NOMO-1 (cell line): ENCODE results near the gene SKIDA1.

ENCODE experiments used
- DNase-seq, 2 experiments: peaks; one replicate each; lab custom pipeline; 2025; ENCODE audit not compliant: unreplicated experiment in 2 of 2; lab: John Stamatoyannopoulos, UW

SKIDA1 gene

DNA sequence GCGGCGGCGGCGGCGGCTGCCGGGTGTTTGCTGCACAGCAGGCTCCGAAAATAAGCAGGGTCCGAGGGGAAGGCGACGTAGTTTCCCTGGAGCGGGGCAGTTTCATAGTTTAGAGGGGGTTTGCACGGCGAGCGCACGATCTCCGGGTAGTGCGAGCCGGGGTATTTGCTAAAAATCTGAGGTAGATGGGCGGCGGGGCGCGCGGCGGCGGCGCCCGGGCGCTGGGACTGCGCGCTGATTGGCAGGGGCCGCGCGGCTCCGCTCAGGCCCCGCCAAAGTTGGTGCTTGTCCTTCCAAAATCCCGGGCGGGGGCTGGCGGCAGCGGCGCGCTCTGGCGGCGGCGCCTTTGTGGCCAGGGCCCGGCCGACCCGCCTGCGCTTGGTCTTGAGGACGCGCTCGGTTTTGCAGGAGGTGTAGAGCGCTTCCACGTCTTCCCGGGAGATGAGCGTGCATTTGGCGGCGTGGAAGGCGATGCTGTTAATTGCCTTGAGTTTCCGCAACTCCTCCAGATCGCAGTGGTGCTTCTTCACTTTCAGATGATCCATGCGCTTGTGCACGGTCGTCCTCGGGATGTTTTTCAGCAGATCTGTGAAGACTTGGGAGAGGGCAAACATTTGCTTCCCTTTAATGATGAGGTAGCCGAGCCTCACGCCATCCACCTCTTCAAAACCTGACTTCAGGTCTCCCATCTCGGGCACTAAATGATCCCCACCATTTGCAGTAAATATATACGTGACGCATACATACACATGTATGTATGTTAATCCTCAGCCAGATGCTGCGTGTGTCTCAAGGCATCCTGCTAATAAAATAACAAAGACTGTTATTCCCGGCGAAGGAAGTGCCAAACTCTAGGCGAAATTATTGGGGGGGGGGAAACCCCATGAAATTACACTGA, 8.1 kb downstream of the SKIDA1 start:
- DNase-seq = no peak

DNA sequence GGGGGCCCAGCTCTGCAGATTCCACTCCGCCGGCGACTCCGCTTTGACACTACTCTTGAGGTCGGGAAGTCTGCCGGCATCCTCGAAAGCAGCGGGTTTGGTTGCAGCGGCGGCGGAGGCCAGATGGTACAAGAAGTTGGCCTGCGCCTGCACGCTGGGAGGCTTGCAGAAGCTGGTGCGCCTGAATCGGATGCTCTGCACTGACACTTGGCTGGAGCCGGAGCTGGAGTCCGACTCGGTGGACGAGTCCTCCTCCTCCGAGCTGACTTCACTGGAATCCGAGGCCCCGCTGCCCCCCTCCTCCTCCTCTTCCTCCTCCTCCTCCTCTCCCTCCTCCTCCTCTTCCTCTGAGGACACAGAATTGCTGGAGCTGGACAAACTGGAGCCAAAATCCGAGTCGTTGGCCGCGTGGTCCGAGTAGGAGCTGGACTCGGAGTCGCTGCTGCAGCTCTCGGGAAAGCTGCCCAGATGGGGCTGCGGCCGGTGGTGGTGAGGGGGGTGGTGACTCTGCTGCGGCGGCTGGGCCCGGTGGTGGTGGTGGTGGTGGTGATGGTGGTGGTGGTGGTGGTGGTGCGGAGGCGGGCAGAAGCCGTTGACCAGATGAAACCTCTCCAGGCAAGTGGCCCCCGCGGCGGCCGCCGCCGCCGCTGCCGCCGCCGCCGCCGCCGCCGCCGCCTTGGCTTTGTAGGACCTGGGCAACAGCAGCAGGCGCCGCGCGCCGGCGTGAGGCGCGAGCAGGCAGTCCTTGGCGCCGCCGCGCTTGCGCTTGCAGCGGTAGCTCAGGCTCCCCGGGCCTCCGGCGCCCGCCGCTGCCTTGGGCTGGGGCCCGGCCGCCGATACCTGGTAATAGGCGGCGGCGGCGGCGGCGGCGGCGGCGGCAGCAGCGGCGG, 9.0 kb downstream of the SKIDA1 start:
- no peak for DNase-seq

DNA sequence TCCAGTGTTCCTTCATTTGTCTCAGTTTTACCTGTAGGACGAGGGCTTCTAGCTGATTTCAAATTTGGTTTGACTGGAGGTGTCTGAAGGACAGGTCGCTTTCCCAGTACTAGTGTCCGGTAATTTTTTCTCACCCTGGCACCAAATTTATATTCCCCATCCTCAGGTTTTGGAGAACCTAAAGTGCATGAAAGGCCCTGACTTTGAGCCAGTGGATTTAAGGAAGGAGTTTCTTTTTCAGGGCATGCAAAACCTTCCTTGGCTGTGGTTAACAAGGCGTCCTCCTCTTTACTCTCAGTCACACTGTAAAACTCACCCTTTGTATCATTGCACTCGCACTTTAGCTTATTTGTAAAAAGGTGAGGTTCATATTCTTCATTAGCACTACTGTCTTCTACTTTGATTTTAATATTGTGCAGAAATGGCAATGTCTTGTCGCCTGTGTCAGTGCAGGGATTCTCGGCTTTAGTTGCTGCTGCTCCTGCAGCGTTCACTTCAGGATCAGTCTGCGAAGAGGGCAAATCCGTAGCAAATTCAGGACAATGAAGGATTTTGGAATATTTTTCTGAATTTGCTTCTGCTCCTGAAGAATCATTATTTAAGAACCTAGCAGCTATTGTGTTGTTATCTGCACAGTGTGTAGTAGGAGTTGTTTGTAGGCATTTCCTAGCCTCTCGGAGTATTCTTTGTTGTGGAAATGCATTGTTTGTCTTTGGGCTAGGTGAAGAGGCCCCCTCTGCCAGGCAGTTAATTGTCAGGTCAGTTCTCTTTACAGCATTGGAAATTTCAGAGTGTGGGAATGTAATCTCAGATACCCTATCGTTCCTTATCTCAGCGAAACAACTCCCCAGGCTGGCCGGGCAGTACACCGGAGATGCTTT, 9.9 kb downstream of the SKIDA1 start:
- no peak for DNase-seq

DNA sequence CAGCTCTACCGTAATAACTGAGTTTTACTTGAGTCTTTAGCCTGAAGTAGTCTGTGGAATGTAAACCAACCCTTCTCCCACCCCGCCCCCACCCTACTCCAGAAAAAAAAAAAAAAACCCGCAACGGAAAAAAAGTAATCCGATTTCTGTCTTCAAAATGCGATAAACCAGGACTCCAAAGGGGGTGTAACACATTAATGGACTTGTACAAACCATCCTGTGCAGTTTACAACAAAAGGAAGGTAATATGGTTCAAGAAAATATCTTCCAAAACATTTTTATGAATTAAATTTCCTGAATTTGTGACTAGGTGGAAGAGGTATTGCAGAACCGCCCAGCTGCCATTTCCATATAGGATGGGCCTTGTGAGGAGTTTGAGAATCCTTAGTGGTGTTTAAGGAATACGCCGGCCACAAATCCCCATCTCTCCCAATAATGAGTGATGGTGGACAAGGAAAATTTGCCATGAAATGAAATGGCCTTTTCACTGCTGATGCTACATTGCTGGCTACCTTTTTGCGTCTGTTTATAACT, 10.6 kb downstream of the SKIDA1 start:
- DNase-seq = no peak

DNA sequence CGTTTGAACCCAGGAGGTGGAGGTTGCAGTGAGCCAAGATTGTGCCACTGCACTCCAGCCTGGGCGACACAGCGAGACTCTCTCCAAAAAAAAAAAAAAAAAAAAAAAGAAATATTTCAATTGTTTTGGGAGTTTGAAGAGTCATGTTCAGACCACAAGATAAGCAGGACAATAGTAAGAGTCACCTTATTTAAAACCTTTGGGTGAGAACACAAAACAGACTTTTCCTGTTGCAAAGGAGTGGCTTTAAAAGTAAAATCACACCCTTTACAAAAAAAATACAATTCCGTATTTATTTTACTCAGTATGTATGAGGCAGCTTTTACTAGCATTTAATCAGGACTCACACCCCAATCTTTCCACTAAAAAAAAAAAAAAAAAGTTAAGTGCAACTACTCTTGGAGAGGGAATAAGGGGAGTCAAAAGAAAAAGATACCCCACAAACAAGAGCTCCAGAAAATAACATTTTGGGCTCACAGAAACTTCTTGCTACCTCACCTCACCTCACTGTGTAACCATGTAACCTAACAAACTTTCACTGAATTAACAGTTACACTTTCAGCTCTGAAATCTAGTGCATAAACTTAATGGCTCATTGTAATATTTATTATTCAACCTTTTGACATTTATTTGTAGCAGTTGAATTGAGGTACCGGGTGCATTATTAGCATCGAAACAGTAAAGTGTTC, 11.2 kb downstream of the SKIDA1 start:
- DNase-seq = no peak

DNA sequence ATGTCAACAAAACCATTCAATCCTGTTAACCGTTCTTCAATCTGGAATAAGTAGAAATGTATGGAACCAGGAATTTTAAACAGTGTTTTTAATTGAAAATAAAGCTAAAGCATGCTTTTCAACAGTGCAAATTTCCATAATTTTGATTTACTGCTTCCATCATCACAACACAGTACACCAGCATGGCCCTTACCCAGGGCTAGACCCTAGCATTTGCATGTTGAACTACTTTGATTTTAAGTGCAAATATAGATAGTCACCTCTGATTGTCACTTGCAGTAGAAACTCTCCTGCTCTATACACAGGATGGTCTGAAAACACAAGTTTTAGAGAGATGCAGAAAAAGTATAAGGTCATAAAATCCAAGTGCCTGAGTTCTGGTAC, 12.1 kb downstream of the SKIDA1 start:
- DNase-seq = no peak

DNA sequence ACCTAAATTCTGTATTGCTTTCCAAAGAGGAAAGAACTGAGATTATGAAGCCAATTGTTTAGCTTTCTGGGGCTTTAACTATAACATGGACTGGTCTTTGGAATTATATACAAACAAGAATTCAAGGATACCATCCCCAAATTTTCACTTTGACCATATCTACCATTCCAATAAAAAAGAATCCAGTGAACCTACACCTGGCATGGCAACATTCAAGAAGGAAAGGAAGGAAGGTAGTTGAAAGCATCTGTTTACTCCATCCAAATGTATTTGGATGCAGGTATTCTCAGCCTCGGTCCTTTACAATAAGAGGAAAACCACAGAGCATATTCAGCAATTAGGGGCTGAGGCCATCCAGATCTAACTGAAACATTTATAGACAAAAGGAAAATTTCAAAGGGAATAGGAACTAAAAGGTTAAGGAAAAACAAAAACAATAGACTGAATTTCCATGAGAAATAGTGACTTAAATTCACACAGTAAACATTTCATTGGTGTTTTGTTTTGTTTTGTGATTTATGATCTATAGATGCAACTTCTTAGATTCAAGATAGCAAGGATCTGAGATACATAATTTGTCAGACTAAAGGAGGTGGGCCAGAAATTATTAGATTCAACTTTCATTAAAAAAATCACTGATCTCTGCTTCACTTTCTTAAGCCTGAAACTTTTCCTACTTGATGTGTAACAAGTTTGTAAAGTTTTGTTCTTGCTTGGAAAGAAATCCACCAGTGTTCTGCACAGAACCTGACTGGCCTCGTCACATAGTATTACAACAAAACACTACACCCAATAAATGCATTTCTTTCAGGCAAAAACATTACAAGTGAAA, 12.7 kb downstream of the SKIDA1 start:
- no peak for DNase-seq

DNA sequence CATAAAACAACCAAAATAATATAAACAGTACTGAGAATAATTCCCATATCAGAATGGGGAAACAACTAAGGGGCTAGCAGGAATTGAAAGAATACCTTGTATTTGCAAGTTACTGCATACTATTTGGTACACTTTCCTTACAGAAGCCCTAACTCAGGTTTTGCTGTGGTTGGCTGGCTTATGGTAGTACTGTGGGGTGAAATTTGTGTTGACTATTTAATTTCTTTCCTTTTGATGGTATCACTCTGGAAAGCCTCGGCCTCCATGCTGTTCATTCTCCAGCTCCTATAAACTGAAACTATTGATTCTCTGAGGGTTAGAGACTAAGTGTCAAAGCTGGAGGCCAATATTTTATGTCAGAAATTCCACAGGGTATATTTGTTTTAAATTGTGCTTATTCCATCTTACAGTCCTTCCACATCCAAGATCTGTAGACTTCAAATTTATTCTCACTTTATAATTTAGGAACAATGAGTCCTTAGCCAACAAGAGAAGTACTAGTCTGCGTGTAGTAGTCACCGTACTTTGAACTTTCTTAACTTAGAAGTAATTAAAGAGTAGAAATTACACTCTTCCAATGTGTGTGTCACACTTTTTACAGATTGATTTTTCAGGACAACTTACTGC, 13.4 kb downstream of the SKIDA1 start:
- peak in 1 of 2 experiments; percentile 45 for DNase-seq

DNA sequence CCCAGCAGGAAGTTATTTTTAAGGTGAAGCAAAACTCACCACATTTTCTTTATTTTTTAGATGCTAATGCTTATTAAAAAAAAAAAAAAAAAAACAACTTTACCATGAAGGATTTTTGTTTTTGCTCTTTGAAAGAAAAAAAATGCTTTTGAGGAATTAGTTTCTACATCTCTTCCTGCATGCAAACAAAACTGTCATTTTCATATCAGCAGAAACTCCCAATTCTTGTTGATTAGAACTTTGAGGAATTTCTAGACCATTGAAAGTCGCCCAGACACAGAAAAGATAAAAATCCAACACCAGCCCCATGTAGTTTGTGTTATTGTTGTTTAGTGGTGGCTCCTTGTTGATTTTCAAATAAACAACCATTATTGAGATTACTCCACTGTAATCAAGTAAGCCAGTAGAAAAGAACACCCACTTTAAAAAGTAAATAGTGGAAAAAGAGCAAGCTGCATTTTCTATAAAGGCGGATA, 14.3 kb downstream of the SKIDA1 start:
- no peak for DNase-seq

DNA sequence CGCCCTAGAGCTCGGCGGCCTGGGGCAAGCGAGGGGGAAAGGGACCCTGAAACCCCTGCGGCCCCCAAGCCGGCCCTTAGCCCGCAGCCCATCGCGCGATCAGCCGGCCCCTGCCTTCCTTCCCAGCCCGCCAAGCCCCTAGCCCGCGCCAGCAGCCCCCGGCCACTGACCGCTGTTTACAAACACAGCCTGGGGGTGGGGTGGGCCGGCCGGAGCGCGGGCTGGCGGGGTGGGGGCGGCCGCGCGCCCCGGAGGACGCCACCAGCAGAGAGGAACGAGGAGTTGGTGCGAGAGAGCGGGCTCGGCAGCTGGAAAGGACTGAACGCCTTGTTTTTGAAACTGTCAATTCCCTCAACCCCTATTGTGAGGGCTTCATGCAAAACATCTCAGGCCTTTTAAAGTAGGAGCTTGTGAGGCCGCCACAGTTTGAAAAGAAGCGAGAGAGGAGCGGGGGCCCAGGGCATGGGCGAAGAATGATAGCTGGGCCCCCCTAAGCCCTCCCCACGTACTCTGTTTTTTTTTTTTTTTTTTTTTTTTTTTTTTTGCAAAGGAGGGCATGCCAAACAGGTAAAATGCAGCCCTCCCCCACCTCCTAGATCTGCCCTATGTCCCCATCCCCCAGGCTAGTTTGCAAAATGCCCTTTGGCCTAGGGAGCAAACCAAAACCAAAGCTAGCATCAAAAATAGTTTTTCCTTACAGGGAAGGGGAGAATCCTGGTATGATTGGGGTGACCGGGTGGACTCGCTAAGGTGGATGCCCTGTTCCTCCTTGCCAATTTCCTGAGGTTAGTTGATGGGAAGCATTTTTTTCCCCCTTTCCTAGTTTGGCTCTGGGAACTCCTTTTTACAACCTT, 15.0 kb downstream of the SKIDA1 start:
- peak in 1 of 2 experiments; percentile 64 for DNase-seq

DNA sequence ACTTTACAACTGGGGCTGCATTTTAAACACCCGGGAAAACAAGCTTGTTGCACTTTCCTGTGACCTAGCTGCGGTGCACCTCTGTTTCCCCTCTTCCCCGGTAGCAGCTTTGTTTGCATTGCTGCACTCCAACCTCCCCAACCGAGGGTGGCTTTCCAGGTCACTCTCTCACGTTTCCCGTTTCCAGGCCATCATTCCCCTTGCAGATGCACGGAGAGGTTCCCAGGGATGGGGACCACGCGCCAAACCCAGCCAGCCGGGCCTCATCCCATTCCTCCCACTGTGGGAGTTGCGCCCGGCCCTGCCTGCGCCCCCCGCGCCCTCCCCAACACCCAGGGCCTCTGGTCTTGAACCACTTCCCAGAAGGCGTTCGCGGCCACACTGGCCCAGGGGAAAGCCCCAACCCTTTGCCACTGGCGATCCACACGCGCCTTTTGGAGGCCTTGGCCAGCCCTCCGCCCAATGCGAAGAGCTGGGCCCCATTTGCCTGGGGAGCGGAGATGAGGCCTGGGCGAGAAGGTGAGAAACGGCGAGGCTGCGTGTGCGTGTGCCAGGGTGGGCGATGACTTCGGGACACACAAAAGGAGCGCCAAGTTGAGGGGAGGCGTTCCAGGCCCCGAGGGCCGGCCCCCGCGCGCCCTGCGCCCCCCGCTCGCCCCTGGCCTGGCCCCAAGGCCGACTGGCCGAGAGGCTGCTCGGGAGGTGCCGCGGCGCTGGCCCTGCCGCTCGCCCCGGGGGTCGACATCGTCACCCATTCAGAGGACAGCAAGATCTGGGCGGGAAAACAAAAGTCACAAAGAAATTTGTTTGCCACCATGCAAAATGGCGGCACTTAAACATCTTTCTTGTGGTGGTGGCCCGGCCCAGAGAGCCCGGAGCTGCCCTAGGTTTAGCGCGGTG, 15.9 kb downstream of the SKIDA1 start:
- DNase-seq = no peak

DNA sequence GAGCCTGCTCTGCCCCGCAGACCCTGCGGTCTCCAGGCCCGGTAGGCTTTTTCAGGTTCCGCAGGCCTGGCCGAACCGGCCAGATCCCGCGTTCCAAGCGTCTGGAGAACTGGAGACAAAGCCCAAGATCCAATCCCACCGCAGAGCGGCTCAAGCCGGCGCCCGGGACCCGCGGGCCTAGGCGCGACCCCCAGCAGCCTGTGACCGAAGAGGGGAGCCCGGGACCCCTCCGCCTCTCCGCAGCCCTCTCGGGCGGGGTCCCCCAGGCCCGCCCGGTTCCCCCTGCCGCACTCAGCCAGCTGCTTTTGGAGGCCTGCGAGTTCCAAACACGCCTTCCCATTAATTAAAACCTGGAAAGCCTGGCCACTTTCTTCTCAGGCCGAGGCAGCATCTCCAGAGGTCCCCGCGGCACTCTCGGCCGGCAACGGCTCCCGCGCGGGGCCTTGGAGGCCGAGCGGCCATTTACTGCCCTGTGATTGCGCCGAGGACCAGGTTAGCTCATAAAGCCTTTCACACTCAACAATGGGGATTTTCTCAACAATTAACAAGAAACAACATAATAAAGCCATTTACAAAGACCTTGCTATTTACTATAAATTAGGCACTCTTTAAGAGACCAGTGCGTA, 16.7 kb downstream of the SKIDA1 start:
- DNase-seq = no peak

DNA sequence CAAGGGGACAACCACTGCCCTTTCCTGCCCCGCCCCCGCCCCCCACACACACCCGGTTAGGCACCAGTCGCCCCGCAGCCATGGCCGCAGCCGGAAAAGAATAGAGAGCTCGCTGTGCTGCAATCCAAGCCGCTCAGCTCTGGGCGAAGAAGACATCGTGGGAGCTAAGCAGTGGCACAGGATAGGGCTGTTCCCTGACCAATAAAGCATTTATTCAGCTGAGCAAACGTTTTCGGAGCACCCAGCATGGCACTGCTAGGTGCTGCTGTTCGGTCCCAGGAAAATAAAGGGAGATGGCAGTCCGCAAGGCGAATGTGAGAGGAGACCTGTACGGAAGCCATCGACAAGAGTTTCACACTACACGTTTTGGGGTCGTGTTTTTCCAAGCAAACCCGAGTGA, 18.3 kb downstream of the SKIDA1 start:
- DNase-seq = peak in 1 of 2 experiments; percentile 69

DNA sequence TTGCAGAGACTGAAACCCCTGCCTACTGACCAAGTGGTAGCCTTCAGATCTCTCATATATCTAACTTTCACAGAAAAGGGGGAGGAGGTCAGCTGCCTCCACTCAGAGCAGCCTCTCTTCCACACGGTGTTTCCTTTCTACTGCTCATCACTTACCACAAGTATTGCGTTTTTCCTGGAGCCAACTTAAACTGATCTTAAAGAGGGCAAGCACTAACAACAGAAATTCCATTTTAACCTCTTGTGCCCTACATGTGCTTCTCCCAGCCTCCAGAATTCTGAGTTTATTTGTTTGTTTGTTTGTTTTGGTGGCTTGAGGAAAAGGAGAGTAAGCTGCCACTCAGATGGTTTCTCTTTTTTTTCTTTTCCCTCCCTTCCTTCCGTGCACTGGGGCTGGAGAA, 19.1 kb downstream of the SKIDA1 start:
- peak in 1 of 2 experiments; percentile 83 for DNase-seq

DNA sequence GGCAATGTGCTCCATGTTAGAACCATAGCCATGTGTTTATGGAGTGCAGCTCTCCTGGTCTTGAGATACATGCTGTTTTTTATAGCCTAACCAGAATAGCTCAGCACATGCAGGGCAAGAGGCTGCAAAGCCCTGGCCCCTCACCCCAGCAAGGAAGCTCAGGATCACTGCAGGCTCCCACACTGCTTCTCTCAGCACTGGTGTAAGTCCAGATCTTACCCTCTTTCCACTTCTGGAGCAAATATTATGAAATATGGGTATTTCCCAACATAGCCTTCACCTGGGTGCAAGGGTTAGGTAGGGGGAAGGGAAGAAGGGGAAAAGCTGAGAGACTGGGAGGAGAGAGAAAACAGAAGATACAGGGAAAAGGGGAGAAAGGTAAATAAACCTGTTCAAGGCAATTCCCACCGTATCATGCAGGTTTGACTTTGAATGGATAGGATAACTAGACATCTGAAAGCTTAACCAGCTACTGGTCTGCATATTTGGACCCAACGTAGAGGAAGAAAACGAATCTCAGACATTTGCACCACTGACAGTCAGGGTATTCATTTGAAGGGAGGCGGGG, 19.7 kb downstream of the SKIDA1 start:
- DNase-seq = no peak

DNA sequence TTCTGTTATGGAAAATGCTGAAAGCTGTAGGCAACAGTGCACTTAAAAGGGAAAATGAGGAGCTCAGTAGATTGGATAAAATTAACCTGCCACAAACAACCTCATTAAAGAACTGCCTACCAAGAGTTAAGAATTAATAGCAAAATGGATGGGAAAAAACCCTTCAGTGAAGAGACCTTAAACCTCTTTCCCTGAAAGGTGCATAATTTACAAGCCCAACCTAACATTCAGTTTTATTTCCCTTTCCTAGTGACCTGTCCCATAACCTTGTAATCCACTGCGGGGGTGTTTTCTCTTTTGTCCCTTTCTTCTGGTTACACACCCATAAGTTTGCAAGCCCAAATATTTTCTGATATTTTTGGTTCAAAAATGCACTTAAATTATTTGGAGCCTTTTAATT, 21.9 kb downstream of the SKIDA1 start:
- no peak for DNase-seq
